IPS-15b (cell line): ENCODE measurements around the gene TTK.
"Not testable (repeated sequence)": the region's sequence is repeated elsewhere in the genome, so short reads cannot be mapped to it uniquely, and the experiment has no call there.

ENCODE experiments used
- H3K27me3 ChIP-seq: one replicate; pipeline ENCODE4 v1.6.1; 2013; ENCODE audit warnings: low read length; ENCODE audit not compliant: control insufficient read depth, insufficient read depth
- H3K36me3 ChIP-seq: one replicate; pipeline ENCODE4 v1.6.1; 2013; ENCODE audit warnings: low read length; ENCODE audit not compliant: control insufficient read depth, insufficient read depth
- H3K4me1 ChIP-seq: one replicate; pipeline ENCODE4 v1.6.1; 2013; ENCODE audit warnings: mild to moderate bottlenecking, low read length; ENCODE audit not compliant: control insufficient read depth, insufficient read depth
- H3K4me3 ChIP-seq: one replicate; pipeline ENCODE4 v1.5.1; 2013; ENCODE audit warnings: low read depth, low read length
- H3K9ac ChIP-seq: one replicate; pipeline ENCODE4 v1.6.1; 2013; ENCODE audit warnings: low read depth, mild to moderate bottlenecking, low read length
- H3K9me3 ChIP-seq: one replicate; pipeline ENCODE4 v1.6.1; 2013; ENCODE audit warnings: mild to moderate bottlenecking, low read length; ENCODE audit not compliant: control insufficient read depth, insufficient read depth

TTK gene

GRCh38 chr6:80022803-80023202 lies 18.4 kb downstream of the TTK start:
- Histone ChIP-seq H3K36me3 (peaks cover 5% of the 10 kb centered on the region), H3K4me1 (no peaks in the 10 kb centered on the region)

GRCh38 chr6:80028589-80028988 lies 24.1 kb downstream of the TTK start:
- Histone ChIP-seq H3K27me3 (no peaks in the 10 kb centered on the region), H3K36me3 (peaks cover 7% of the 10 kb centered on the region), H3K9ac (no peak overlapping the region), H3K4me1 (no peaks in the 10 kb centered on the region), H3K9me3 (no peaks in the 10 kb centered on the region), H3K4me3 (no peak overlapping the region)

More at GRCh38 chr6:80022803-80023202, 18.4 kb downstream of the TTK start:
- no peak overlapping the region for H3K9ac ChIP-seq
- no peak overlapping the region for H3K4me3 ChIP-seq
- H3K27me3 ChIP-seq: no peaks in the 10 kb centered on the region
- no peaks in the 10 kb centered on the region for H3K9me3 ChIP-seq

- Histone ChIP-seq H3K36me3 (peaks cover 2% of the 10 kb centered on the region), H3K9me3 (no peaks in the 10 kb centered on the region), H3K9ac (no peak overlapping the region), H3K4me1 (no peaks in the 10 kb centered on the region), H3K27me3 (no peaks in the 10 kb centered on the region), H3K4me3 (no peak overlapping the region)
Observed at GRCh38 chr6:80029470-80029869, 25.0 kb downstream of the TTK start.

DNA sequence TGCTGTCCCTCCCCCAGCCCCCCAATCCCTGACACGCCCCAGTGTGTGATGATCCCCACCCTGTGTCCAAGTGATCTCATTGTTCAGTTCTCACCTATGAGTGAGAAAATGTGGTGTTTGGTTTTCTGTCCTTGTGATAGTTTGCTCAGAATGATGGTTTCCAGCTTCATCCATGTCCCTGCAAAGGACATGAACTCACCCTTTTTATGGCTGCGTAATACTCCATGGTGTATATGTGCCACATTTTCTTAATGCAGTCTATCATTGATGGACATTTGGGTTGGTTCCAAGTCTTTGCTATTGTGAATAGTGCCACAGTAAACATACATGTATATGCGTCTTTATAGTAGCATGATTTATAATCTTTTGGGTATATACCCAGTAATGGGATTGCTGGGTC lies 43.8 kb downstream of the TTK start:
- H3K9me3 ChIP-seq, H3K4me1 ChIP-seq, H3K4me3 ChIP-seq, H3K27me3 ChIP-seq, H3K36me3 ChIP-seq, H3K9ac ChIP-seq: not testable (repeated sequence)

- Histone ChIP-seq H3K36me3 (no peaks in the 10 kb centered on the region), H3K4me3 (no peak overlapping the region), H3K9ac (no peak overlapping the region), H3K27me3 (no peaks in the 10 kb centered on the region), H3K4me1 (no peaks in the 10 kb centered on the region), H3K9me3 (no peaks in the 10 kb centered on the region)
Observed at GRCh38 chr6:80060774-80061173, 56.3 kb downstream of the TTK start.

DNA sequence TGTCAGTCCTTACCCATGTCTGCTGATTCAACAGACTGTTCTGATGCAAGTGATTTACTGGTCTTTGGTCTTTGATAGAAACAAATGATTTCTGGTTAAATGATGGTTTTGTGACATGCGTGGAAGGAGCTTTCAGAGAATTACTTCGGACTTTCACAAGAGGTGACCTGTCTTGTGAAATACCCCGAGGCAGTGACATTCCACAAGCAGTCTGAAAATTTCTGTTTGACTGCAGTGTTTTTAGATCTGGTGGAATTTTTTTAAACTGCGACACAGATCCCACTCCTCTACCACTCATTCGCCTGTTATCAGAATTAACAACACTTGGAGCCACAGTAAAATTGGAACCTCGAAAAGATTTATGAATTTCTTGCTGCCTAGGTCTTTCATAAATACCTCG lies 63.7 kb downstream of the TTK start:
- not testable (repeated sequence) for H3K36me3 ChIP-seq, H3K9me3 ChIP-seq, H3K27me3 ChIP-seq, H3K4me1 ChIP-seq, H3K4me3 ChIP-seq, H3K9ac ChIP-seq

DNA sequence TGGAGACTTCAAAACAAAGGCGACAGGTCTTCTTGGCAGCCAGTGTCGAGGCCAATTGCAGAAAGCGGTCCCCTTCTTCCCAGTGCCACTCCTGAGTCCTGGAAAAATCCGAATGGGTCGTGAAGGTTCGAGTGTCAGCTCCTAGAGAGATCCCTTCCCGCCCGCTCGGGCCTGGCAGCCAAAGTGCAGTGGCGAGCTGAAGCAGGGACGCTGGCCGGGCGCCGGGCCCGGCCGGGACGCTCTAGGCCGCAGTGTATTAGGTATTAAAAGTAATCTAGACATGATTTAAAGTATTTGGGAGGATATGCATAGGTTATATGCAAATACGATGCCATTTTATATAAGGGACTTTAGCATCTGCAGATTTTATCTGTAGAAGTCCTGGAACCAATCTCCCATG lies 66.0 kb downstream of the TTK start:
- not testable (repeated sequence) for H3K4me1 ChIP-seq, H3K36me3 ChIP-seq, H3K9me3 ChIP-seq, H3K27me3 ChIP-seq, H3K9ac ChIP-seq, H3K4me3 ChIP-seq

DNA sequence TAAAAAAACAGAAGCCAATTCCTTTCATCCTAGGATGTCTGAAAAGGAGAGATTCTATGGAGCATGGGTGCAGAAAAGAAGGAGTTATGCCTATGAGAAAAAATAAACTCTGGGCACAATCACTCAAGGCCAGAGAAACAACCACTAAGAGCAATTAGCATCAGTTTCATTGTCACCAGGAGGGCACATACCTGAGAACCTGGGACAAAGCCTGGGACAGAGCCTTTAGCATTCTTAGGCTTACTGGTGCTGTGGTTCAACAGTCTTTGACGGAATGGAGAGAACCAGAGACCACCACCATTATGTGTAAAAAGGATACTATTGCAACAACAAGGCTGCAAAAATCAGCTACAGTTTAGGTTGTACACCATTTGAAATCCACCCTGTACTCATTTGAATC lies 72.6 kb downstream of the TTK start:
- H3K9me3 ChIP-seq: no peaks in the 10 kb centered on the region
- H3K4me3 ChIP-seq: no peak overlapping the region
- no peaks in the 10 kb centered on the region for H3K36me3 ChIP-seq
- peaks cover 4% of the 10 kb centered on the region for H3K4me1 ChIP-seq
- H3K9ac ChIP-seq: no peak overlapping the region
- no peaks in the 10 kb centered on the region for H3K27me3 ChIP-seq

GRCh38 chr6:80088637-80089036 lies 84.2 kb downstream of the TTK start:
- H3K4me1 ChIP-seq: no peaks in the 10 kb centered on the region
- no peaks in the 10 kb centered on the region for H3K9me3 ChIP-seq
- H3K4me3 ChIP-seq: no peak overlapping the region
- H3K36me3 ChIP-seq: no peaks in the 10 kb centered on the region
- no peak overlapping the region for H3K9ac ChIP-seq
- H3K27me3 ChIP-seq: no peaks in the 10 kb centered on the region

- H3K9me3 ChIP-seq: no peaks in the 10 kb centered on the region
- H3K4me1 ChIP-seq: no peaks in the 10 kb centered on the region
- H3K9ac ChIP-seq: no peak overlapping the region
- H3K36me3 ChIP-seq: no peaks in the 10 kb centered on the region
- H3K27me3 ChIP-seq: no peaks in the 10 kb centered on the region
- no peak overlapping the region for H3K4me3 ChIP-seq
Observed at GRCh38 chr6:80091506-80091905, 87.1 kb downstream of the TTK start.
